ENCODE data around the gene CPVL.

CPVL gene

DNA sequence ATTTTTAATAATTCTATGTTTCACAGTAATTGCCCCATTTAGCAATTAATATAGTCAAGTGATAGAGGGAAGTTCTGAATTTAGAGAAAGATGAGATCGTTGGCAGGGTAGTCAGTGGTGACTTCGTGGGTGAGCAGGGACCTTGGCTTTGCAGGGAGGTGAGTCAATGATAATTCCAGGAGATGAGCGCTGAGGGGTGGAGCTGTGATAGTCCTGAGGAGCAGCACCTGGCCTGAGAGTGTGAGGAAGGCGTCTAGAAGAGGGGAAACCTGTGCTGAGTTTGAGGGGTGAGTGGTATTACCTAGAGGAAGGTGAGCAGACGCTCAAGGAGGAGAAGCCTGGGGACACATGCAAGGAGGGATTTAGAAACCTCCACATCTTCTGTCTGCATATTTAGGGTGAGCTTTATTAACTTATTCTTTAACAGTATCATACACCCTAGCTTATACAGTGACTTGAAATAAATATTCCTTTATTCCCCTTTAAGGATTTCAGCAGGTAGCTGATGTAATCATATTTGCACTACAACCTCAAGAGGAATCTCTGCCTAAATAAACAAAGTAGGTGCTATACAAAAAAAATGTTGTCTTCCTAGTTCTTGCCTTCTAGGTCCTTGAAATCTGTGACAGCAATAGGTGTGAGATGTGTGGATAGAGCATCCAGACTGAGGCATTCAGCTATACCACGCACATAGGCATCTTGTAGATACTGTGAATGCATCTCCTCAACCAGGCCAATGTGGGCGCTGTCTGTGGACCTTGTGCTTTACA lies 186.1 kb downstream of the CPVL start:
- ChIA-PET POLR2A (no interaction called here), CTCF (interaction anchor here (0.6 to 1.2 kb wide), 6 partner anchors 12 to 216 kb away, joined by 3 to 5 read pairs (median 3); no protein-coding TSS in a partner anchor)
- TF ChIP-seq REST (tag by site-specific recombination; IDR thresholded peaks at IDR 0.05) (no peak), ZNF571 (tag by site-specific recombination; IDR thresholded peaks at IDR 0.05) (no peak), ZNF555 (tag by site-specific recombination; conservative IDR thresholded peaks at IDR 0.05) (no peak), ZNF146 (tag by site-specific recombination; IDR thresholded peaks at IDR 0.05) (no peak), ZNF248 (tag by site-specific recombination; IDR thresholded peaks at IDR 0.05) (no peak), ZNF324 (tag by site-specific recombination; IDR thresholded peaks at IDR 0.05) (no peak), SCRT1 (tag by site-specific recombination; IDR thresholded peaks at IDR 0.05; ENCODE audit: borderline replicate concordance) (no peak), ZNF404 (tag by site-specific recombination; IDR thresholded peaks at IDR 0.05) (no peak), ZNF580 (tag by site-specific recombination; IDR thresholded peaks at IDR 0.05) (no peak), ZNF10 (tag by site-specific recombination; IDR thresholded peaks at IDR 0.05) (no peak)
- Histone ChIP-seq H3K4me1 (ENCODE audit: control insufficient read depth, insufficient read depth, low read length) (no peaks in the 10 kb centered on the region), H3K9me3 (ENCODE audit: control insufficient read depth, insufficient read depth, low read depth, low read length) (no peaks in the 10 kb centered on the region), H3K4me3 (ENCODE audit: low read depth, low read length) (no peak overlapping the region), H3K27ac (ENCODE audit: extremely low read depth, low read depth, low read length) (no peak overlapping the region), H3K36me3 (ENCODE audit: control insufficient read depth in 2 of 2, insufficient read depth in 1 of 2, low read length in 2 of 2) (no peaks in the 10 kb centered on the region)

- H3K27ac ChIP-seq (ENCODE audit: extremely low read depth, low read depth, low read length) = no peak overlapping the region
- no peaks in the 10 kb centered on the region for H3K4me1 ChIP-seq (ENCODE audit: control insufficient read depth, insufficient read depth, low read length)
- no peak overlapping the region for H3K4me3 ChIP-seq (ENCODE audit: low read depth, low read length)
- no peaks in the 10 kb centered on the region for H3K36me3 ChIP-seq (ENCODE audit: control insufficient read depth in 2 of 2, insufficient read depth in 1 of 2, low read length in 2 of 2)
- H3K9me3 ChIP-seq (ENCODE audit: control insufficient read depth, insufficient read depth, low read depth, low read length) = no peaks in the 10 kb centered on the region
- ChIA-PET POLR2A (no interaction called here), CTCF (interaction anchor here (0.9 kb wide), 1 partner anchor 37 kb away, joined by 3 read pairs; no protein-coding TSS in a partner anchor)
- TF ChIP-seq ZNF23 (tag by site-specific recombination; IDR thresholded peaks at IDR 0.05; ENCODE audit: borderline replicate concordance) (no peak), ZNF341 (tag by site-specific recombination; IDR thresholded peaks at IDR 0.05; ENCODE audit: low read depth) (no peak), IKZF3 (tag by site-specific recombination; IDR thresholded peaks at IDR 0.05) (no peak), ZNF548 (tag by site-specific recombination; IDR thresholded peaks at IDR 0.05) (no peak), SP3 (tag by site-specific recombination; IDR thresholded peaks at IDR 0.05) (no peak), ZNF239 (tag by site-specific recombination; IDR thresholded peaks at IDR 0.05) (no peak), ZNF10 (tag by site-specific recombination; IDR thresholded peaks at IDR 0.05) (no peak), ZNF707 (tag by site-specific recombination; IDR thresholded peaks at IDR 0.05) (no peak)
- TF ChIP-seq, protein P1, sequence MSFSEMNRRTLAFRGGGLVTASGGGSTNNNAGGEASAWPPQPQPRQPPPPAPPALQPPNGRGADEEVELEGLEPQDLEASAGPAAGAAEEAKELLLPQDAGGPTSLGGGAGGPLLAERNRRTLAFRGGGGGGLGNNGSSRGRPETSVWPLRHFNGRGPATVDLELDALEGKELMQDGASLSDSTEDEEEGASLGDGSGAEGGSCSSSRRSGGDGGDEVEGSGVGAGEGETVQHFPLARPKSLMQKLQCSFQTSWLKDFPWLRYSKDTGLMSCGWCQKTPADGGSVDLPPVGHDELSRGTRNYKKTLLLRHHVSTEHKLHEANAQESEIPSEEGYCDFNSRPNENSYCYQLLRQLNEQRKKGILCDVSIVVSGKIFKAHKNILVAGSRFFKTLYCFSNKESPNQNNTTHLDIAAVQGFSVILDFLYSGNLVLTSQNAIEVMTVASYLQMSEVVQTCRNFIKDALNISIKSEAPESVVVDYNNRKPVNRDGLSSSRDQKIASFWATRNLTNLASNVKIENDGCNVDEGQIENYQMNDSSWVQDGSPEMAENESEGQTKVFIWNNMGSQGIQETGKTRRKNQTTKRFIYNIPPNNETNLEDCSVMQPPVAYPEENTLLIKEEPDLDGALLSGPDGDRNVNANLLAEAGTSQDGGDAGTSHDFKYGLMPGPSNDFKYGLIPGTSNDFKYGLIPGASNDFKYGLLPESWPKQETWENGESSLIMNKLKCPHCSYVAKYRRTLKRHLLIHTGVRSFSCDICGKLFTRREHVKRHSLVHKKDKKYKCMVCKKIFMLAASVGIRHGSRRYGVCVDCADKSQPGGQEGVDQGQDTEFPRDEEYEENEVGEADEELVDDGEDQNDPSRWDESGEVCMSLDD (tag by site-specific recombination; IDR thresholded peaks at IDR 0.05) = no peak
- TF ChIP-seq, protein P2, sequence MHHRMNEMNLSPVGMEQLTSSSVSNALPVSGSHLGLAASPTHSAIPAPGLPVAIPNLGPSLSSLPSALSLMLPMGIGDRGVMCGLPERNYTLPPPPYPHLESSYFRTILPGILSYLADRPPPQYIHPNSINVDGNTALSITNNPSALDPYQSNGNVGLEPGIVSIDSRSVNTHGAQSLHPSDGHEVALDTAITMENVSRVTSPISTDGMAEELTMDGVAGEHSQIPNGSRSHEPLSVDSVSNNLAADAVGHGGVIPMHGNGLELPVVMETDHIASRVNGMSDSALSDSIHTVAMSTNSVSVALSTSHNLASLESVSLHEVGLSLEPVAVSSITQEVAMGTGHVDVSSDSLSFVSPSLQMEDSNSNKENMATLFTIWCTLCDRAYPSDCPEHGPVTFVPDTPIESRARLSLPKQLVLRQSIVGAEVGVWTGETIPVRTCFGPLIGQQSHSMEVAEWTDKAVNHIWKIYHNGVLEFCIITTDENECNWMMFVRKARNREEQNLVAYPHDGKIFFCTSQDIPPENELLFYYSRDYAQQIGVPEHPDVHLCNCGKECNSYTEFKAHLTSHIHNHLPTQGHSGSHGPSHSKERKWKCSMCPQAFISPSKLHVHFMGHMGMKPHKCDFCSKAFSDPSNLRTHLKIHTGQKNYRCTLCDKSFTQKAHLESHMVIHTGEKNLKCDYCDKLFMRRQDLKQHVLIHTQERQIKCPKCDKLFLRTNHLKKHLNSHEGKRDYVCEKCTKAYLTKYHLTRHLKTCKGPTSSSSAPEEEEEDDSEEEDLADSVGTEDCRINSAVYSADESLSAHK (tag by site-specific recombination; IDR thresholded peaks at IDR 0.05) = no peak
These were observed 187.4 kb downstream of the CPVL start for GRCh38 chr7:28958980-28959347.

Measured in HEK293 (cell line).